H54 (cell line): Measurements from ENCODE around the gene HES1.
A peak's percentile ranks its signal among the peaks of the same experiment; 100 is the strongest.
"Not testable (repeated sequence)": the region's sequence is repeated elsewhere in the genome, so short reads cannot be mapped to it uniquely, and the experiment has no call there.

Source experiments
- DNase-seq: peaks from one replicate; pipeline ENCODE4 v3.0.0; 2011; ENCODE audit warnings: low spot score, mixed read lengths; ENCODE audit not compliant: insufficient read length
- FAIRE-seq: peaks from 3 replicates; lab custom pipeline; 2011; peaks lifted over from hg19 to GRCh38; lab: Jason Lieb, UNC
- POLR2A ChIP-seq: IDR thresholded peaks from 2 replicates; pipeline ENCODE4 v1.6.1; 2011; ENCODE audit warnings: low read depth, mild to moderate bottlenecking, low read length

The HES1 gene

GRCh38 chr3:194135806-194136518, at the start of gene HES1:
TSS of gene HES1 (plus strand) at chr3:194136148. CDS start at chr3:194136381, 233 bp downstream.
- peak; percentile 91 for TF ChIP-seq POLR2A
- peak; percentile 84 for FAIRE-seq

GRCh38 chr3:194086388-194087075, 49.4 kb upstream of the HES1 start:
- no peak for TF ChIP-seq POLR2A
- FAIRE-seq (no peak), DNase-seq (no peak)

More at GRCh38 chr3:194135806-194136518, at the start of gene HES1:
- DNase-seq: peak; percentile 99

- TF ChIP-seq POLR2A: no peak
- FAIRE-seq (no peak), DNase-seq (no peak)
These were observed 48.7 kb upstream of the HES1 start for GRCh38 chr3:194087280-194087679.

- DNase-seq: no peak
- no peak for TF ChIP-seq POLR2A
- no peak for FAIRE-seq
These were observed 47.7 kb upstream of the HES1 start for GRCh38 chr3:194087995-194088855.

GRCh38 chr3:194089357-194090177, 46.4 kb upstream of the HES1 start:
- peak; percentile 98 for DNase-seq
- peak; percentile 97 for FAIRE-seq
- TF ChIP-seq POLR2A: no peak

GRCh38 chr3:194090178-194090555, 45.8 kb upstream of the HES1 start:
- not testable (repeated sequence) for FAIRE-seq, DNase-seq

- no peak for FAIRE-seq
- DNase-seq: no peak
- no peak for TF ChIP-seq POLR2A
These were observed 45.2 kb upstream of the HES1 start for GRCh38 chr3:194090716-194091115.

GRCh38 chr3:194091141-194091540, 44.8 kb upstream of the HES1 start:
- peak; percentile 83 for DNase-seq
- no peak for TF ChIP-seq POLR2A
- peak; percentile 71 for FAIRE-seq

GRCh38 chr3:194091897-194092296, 44.1 kb upstream of the HES1 start:
- FAIRE-seq: not testable (repeated sequence)

GRCh38 chr3:194092881-194093301, 43.1 kb upstream of the HES1 start:
- no peak for FAIRE-seq
- no peak for TF ChIP-seq POLR2A

More at GRCh38 chr3:194091897-194092296, 44.1 kb upstream of the HES1 start:
- not testable (repeated sequence) for DNase-seq

GRCh38 chr3:194093842-194094241, 42.1 kb upstream of the HES1 start:
- DNase-seq: no peak
- TF ChIP-seq POLR2A: no peak
- FAIRE-seq: no peak

More at GRCh38 chr3:194092881-194093301, 43.1 kb upstream of the HES1 start:
- no peak for DNase-seq

GRCh38 chr3:194095464-194095863, 40.5 kb upstream of the HES1 start:
- no peak for DNase-seq
- FAIRE-seq: no peak
- no peak for TF ChIP-seq POLR2A

GRCh38 chr3:194095902-194096301, 40.0 kb upstream of the HES1 start:
- no peak for TF ChIP-seq POLR2A
- FAIRE-seq (no peak), DNase-seq (no peak)
